CD4-positive, CD25-positive, alpha-beta regulatory T cell (primary cell): Measurements from ENCODE around the gene PLGRKT. TPM values are rescaled to one million over a fixed set of nuclear protein-coding genes. Genes with fewer than 3 reads are reported as not detected.

Experiments used
- ATAC-seq, 2 donors: fragments of 150-1000 bp; cut with Tn5 transposase; one replicate each; pipeline ENCODE4 v1.10.0; 2021; ENCODE audit warnings: low read depth in 2 of 2, moderate number of reproducible peaks in 2 of 2, moderate library complexity in 1 of 2
- DNase-seq, 3 donors: peaks; one replicate each; pipeline versions ENCODE4 v3.0.0 to v3.0.0-alpha.2; 2012 to 2022; ENCODE audit warnings: mixed read lengths in 1 of 3
- H3K27ac ChIP-seq: one replicate; pipeline ENCODE4 v1.7.0; 2013; ENCODE audit warnings: mild to moderate bottlenecking, low read length; ENCODE audit not compliant: insufficient read depth, poor library complexity, severe bottlenecking
- H3K27me3 ChIP-seq: one replicate; pipeline ENCODE4 v1.7.0; 2013; ENCODE audit warnings: low read length; ENCODE audit not compliant: control insufficient read depth, insufficient read depth
- H3K36me3 ChIP-seq: one replicate; pipeline ENCODE4 v1.7.0; 2013; ENCODE audit warnings: mild to moderate bottlenecking, low read length, moderate library complexity; ENCODE audit not compliant: control insufficient read depth, insufficient read depth
- H3K4me1 ChIP-seq: 2 replicates; pipeline ENCODE4 v1.7.0; 2013; ENCODE audit warnings: mild to moderate bottlenecking, low read length; ENCODE audit not compliant: insufficient read depth, control insufficient read depth, poor library complexity, severe bottlenecking
- H3K4me3 ChIP-seq: one replicate; pipeline ENCODE4 v1.7.0; 2013; ENCODE audit warnings: low read depth, mild to moderate bottlenecking, low read length, moderate library complexity
- H3K9me3 ChIP-seq, 2 experiments: 1 replicate in 1 of 2; 2 replicates in 1 of 2; pipeline ENCODE4 v1.7.0; 2013; ENCODE audit warnings: low read length in 2 of 2, mild to moderate bottlenecking in 1 of 2, moderate library complexity in 1 of 2; ENCODE audit not compliant: control insufficient read depth in 2 of 2
- H3K27ac Mint-ChIP-seq, 3 donors: one replicate each; pipeline ENCODE4 v1.8.0; 2020 to 2022; ENCODE audit warnings: mild to moderate bottlenecking in 3 of 3, mixed read lengths in 3 of 3, moderate library complexity in 2 of 3
- H3K27me3 Mint-ChIP-seq: one replicate; pipeline ENCODE4 v1.8.0; 2022; ENCODE audit warnings: mild to moderate bottlenecking, mixed read lengths
- H3K36me3 Mint-ChIP-seq: one replicate; pipeline ENCODE4 v1.8.0; 2020; ENCODE audit warnings: mixed read lengths
- H3K4me1 Mint-ChIP-seq, 4 donors: one replicate each; pipeline ENCODE4 v1.8.0; 2020 to 2022; ENCODE audit warnings: mixed read lengths in 4 of 4, mild to moderate bottlenecking in 1 of 4
- H3K4me3 Mint-ChIP-seq, 4 donors: one replicate each; pipeline ENCODE4 v1.8.0; 2020 to 2022; ENCODE audit warnings: mild to moderate bottlenecking in 4 of 4, mixed read lengths in 4 of 4, moderate library complexity in 3 of 4
- H3K9me3 Mint-ChIP-seq, 7 donors: one replicate each; pipeline ENCODE4 v1.8.0; 2020 to 2022; ENCODE audit warnings: mixed read lengths in 7 of 7, mild to moderate bottlenecking in 3 of 7, moderate library complexity in 2 of 7
- polyA plus RNA-seq, 4 donors: library from polyadenylated mRNA; unstranded; fragments of 300-500 nt; fragmentation: Illumina TruSeq; gene quantifications; one replicate each; pipeline ENCODE4 v1.2.3, GENCODE V29; 2021
- total RNA-seq: library from RNA; stranded (reverse); gene quantifications from one replicate; pipeline ENCODE4 v1.2.3, GENCODE V29; 2022

Gene PLGRKT
- total and polyA plus RNA-seq, 5 donors from 2014 or later = 16.4 to 81.8 (median 48.2) TPM

DNA sequence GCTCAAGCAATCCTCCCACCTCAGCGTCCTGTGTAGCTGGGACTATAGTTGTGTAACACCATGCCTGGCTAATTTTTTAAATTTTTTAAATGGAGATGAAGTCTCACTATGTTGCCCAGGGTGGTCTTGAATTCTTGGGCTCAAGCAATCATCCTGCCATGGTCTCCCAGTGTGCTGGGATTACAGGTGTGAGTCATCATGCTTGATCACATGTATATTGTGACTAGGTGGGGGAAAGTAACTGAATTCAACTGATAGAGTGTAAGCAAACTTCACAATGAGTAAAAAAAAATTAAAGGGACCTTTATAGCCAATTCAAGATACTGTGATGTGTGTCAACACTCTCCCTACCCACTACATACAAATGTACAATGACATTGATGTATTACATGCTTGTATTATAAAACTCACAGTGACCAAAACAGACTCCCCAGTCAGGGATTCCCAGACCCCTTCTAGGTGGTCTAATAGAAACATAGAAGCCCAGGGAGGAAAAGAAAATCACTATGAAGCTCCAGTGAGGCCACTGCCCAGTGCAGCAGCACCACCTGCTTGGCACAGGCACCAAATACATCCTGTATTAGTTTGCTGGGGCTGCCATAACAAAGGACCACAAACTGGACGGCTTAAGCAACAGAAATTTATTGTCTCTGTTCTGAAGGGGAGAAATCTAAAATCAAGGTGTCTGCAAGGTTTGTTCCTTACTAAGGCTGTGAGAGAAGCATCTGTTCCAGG is 8.8 kb downstream of the PLGRKT start:
- no peaks in the 10 kb centered on the region for H3K27me3 Mint-ChIP-seq
- no peak for ATAC-seq
- H3K9me3 Mint-ChIP-seq = no peaks in the 10 kb centered on the region
- H3K27ac Mint-ChIP-seq = no peak overlapping the region
- no peaks in the 10 kb centered on the region for H3K9me3 ChIP-seq
- no peak overlapping the region for H3K4me3 ChIP-seq
- H3K27me3 ChIP-seq = no peaks in the 10 kb centered on the region
- H3K4me3 Mint-ChIP-seq = no peak overlapping the region
- H3K4me1 Mint-ChIP-seq = peaks cover 4 to 13% (median 8%) of the 10 kb centered on the region in 4 donors
- peaks cover 20% of the 10 kb centered on the region for H3K36me3 Mint-ChIP-seq
- no peak overlapping the region for H3K27ac ChIP-seq
- H3K4me1 ChIP-seq = no peaks in the 10 kb centered on the region
- peaks cover 14% of the 10 kb centered on the region for H3K36me3 ChIP-seq
- DNase-seq = no peak

GRCh38 chr9:5428172-5428571 is 9.6 kb downstream of the PLGRKT start:
- DNase-seq = no peak
- Histone ChIP-seq H3K4me3 (no peak overlapping the region), H3K27me3 (no peaks in the 10 kb centered on the region), H3K9me3 (no peaks in the 10 kb centered on the region), H3K4me1 (no peaks in the 10 kb centered on the region), H3K36me3 (peaks cover 14% of the 10 kb centered on the region), H3K27ac (no peak overlapping the region)
- Mint-ChIP-seq H3K27ac (peak overlapping the region in 1 of 3 donors; percentile 2), H3K36me3 (peaks cover 20% of the 10 kb centered on the region), H3K4me3 (no peak overlapping the region), H3K27me3 (no peaks in the 10 kb centered on the region), H3K9me3 (no peaks in the 10 kb centered on the region), H3K4me1 (peaks cover 4 to 13% (median 8%) of the 10 kb centered on the region in 4 donors)
- no peak for ATAC-seq

DNA sequence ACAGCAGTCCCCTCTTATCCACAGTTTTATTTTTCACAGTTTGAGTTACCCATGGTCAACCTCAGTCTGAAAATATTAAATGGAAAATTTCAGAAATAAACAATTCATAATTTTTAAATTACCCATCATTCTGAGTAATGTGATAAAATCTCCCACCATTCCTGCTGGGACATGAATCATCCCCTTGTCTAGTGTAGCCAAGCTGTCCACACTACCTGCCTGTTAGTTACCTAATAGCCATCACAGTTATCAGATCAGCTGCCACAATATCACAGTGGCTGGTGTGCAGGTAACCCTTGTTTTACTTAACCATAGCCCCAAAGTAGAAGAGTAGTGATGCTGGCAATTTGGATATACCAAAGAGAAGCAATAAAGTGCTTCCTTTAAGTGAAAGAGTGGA is 10.7 kb downstream of the PLGRKT start:
- Histone ChIP-seq H3K4me3 (no peak overlapping the region), H3K27ac (no peak overlapping the region), H3K36me3 (peaks cover 14% of the 10 kb centered on the region), H3K27me3 (no peaks in the 10 kb centered on the region), H3K9me3 (no peaks in the 10 kb centered on the region), H3K4me1 (no peaks in the 10 kb centered on the region)
- DNase-seq (no peak), ATAC-seq (no peak)
- H3K36me3 Mint-ChIP-seq = peaks cover 16% of the 10 kb centered on the region
- peaks cover 2 to 17% (median 8%) of the 10 kb centered on the region in 4 donors for H3K4me1 Mint-ChIP-seq
- H3K27me3 Mint-ChIP-seq = no peaks in the 10 kb centered on the region
- H3K27ac Mint-ChIP-seq = no peak overlapping the region
- H3K4me3 Mint-ChIP-seq = no peak overlapping the region
- no peaks in the 10 kb centered on the region for H3K9me3 Mint-ChIP-seq

DNA sequence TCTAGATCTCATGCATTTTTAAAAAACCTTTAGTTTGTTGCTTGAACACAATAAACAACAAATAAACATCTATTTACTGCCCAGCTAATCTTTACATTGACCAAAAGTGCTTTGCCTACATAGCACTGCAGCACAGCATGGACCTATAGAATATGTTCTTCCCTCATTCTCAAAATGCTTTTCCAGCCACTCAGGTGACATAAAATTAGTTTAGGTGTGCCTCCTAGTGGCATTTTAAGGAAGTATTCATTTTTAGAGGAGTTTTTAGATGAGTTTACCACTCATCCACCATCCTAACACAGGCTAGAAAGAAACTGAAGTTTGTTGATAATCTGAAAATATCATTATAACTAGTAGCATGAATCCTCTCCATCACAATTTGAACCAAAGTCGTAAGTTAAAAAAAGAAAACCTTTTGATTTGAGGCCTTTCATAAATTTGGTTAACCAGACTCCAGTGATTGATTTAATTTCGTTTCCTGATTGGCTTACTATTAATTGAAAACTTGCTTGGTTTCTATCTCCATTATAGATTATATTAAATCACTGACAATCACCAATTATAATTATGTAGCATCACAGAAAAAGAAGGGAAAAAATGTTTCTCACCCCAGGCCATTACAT is 12.6 kb downstream of the PLGRKT start:
- Histone ChIP-seq H3K4me1 (no peaks in the 10 kb centered on the region), H3K9me3 (no peaks in the 10 kb centered on the region), H3K36me3 (peaks cover 6% of the 10 kb centered on the region), H3K27ac (no peak overlapping the region), H3K27me3 (no peaks in the 10 kb centered on the region), H3K4me3 (no peak overlapping the region)
- Mint-ChIP-seq H3K27me3 (no peaks in the 10 kb centered on the region), H3K4me1 (peaks cover under 1 to 13% (median 5%) of the 10 kb centered on the region in 4 donors), H3K27ac (no peak overlapping the region), H3K9me3 (no peaks in the 10 kb centered on the region), H3K36me3 (peaks cover 12% of the 10 kb centered on the region), H3K4me3 (no peak overlapping the region)
- ATAC-seq = peak in 1 of 2 donors; percentile 8
- DNase-seq = peak in 2 of 3 donors; percentile 48 to 68

DNA sequence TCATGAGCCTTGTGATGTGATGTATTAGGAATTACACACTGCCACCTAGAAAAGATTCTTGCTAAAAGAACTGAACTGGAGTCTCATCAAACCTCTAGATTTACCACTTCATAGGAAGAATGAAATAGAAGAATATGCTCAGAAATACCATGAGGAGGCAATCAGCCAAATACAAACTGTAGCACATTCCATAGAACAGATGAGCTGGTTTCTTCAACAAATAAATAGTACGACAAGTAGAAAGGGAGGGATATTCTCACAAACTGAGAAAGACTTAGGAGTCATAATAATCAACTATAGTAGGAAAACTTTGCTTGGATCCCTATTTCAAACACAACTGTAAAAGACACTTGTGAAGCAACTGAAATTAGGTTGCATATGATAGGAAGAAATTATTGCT is 15.4 kb downstream of the PLGRKT start:
- no peak overlapping the region for H3K27ac ChIP-seq
- H3K9me3 ChIP-seq = no peaks in the 10 kb centered on the region
- H3K4me1 ChIP-seq = no peaks in the 10 kb centered on the region
- Mint-ChIP-seq H3K27ac (no peak overlapping the region), H3K9me3 (no peaks in the 10 kb centered on the region), H3K4me1 (peaks cover 5 to 12% (median 6%) of the 10 kb centered on the region in 4 donors), H3K27me3 (no peaks in the 10 kb centered on the region), H3K36me3 (peaks cover 29% of the 10 kb centered on the region), H3K4me3 (no peak overlapping the region)
- no peak overlapping the region for H3K4me3 ChIP-seq
- H3K36me3 ChIP-seq = peaks cover 10% of the 10 kb centered on the region
- no peaks in the 10 kb centered on the region for H3K27me3 ChIP-seq
- ATAC-seq (no peak), DNase-seq (no peak)

- Mint-ChIP-seq H3K27me3 (no peaks in the 10 kb centered on the region), H3K4me3 (no peak overlapping the region), H3K36me3 (peaks cover 29% of the 10 kb centered on the region)
Observed at GRCh38 chr9:5421163-5421562, 16.6 kb downstream of the PLGRKT start.

DNA sequence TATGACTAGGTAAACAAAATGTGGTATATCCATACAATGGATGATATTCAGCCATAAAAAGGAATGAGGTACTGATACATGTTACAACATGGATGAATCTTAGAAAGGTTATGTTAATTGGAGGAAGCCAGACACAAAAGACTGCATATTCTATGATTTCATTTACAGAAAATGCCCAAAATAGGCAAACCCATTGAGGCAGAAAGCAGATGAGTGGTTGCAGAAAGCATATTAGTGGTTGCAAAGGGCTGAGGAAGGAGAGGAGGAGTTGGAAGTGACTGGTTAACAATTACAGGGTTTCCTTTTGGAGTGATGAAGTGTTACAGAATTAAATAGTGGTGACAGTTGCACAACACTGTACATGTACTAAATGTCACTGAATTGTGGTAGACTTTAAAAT is 17.7 kb downstream of the PLGRKT start:
- Histone ChIP-seq H3K36me3 (peaks cover 10% of the 10 kb centered on the region), H3K9me3 (no peaks in the 10 kb centered on the region), H3K27me3 (no peaks in the 10 kb centered on the region), H3K27ac (no peak overlapping the region), H3K4me3 (no peak overlapping the region), H3K4me1 (no peaks in the 10 kb centered on the region)
- no peaks in the 10 kb centered on the region for H3K9me3 Mint-ChIP-seq
- H3K4me1 Mint-ChIP-seq = peaks cover 2 to 20% (median 7%) of the 10 kb centered on the region in 4 donors
- no peaks in the 10 kb centered on the region for H3K27me3 Mint-ChIP-seq
- ATAC-seq (no peak), DNase-seq (no peak)
- peak overlapping the region in 1 of 3 donors; percentile 23 for H3K27ac Mint-ChIP-seq
- H3K36me3 Mint-ChIP-seq = peaks cover 35% of the 10 kb centered on the region
- H3K4me3 Mint-ChIP-seq = no peak overlapping the region

More at GRCh38 chr9:5421163-5421562, 16.6 kb downstream of the PLGRKT start:
- no peak overlapping the region for H3K27ac ChIP-seq
- DNase-seq = no peak
- peaks cover 6 to 13% (median 9%) of the 10 kb centered on the region in 4 donors for H3K4me1 Mint-ChIP-seq
- no peaks in the 10 kb centered on the region for H3K9me3 ChIP-seq
- no peaks in the 10 kb centered on the region for H3K27me3 ChIP-seq
- H3K4me3 ChIP-seq = no peak overlapping the region
- H3K36me3 ChIP-seq = peaks cover 10% of the 10 kb centered on the region
- no peaks in the 10 kb centered on the region for H3K9me3 Mint-ChIP-seq
- no peak for ATAC-seq
- no peaks in the 10 kb centered on the region for H3K4me1 ChIP-seq
- no peak overlapping the region for H3K27ac Mint-ChIP-seq
